ENCODE measurements around the gene LRMDA.
A peak's percentile ranks its signal among the peaks of the same experiment; 100 is the strongest.

Gene LRMDA

GRCh38 chr10:76007667-76008181, 576.3 kb downstream of the LRMDA start:
- no peak for DNase-seq (ENCODE audit: low read depth)
- TF ChIP-seq CTCF (conservative IDR thresholded peaks at IDR 0.05; ENCODE audit: low read depth, low read length), result no peak
- H3K4me3 ChIP-seq (ENCODE audit: low read depth, low read length), result no peak overlapping the region

- no peak for TF ChIP-seq CTCF (conservative IDR thresholded peaks at IDR 0.05; ENCODE audit: low read depth, low read length)
- DNase-seq (ENCODE audit: low read depth), result no peak
- no peak overlapping the region for H3K4me3 ChIP-seq (ENCODE audit: low read depth, low read length)
These were observed 578.1 kb downstream of the LRMDA start for GRCh38 chr10:76009531-76009930.

- H3K4me3 ChIP-seq (ENCODE audit: low read depth, low read length), result no peak overlapping the region
- no peak for TF ChIP-seq CTCF (conservative IDR thresholded peaks at IDR 0.05; ENCODE audit: low read depth, low read length)
- no peak for DNase-seq (ENCODE audit: low read depth)
These were observed 579.3 kb downstream of the LRMDA start for GRCh38 chr10:76010703-76011102.

GRCh38 chr10:76012716-76013327, 581.4 kb downstream of the LRMDA start:
- DNase-seq (ENCODE audit: low read depth), result no peak
- no peak for TF ChIP-seq CTCF (conservative IDR thresholded peaks at IDR 0.05; ENCODE audit: low read depth, low read length)
- no peak overlapping the region for H3K4me3 ChIP-seq (ENCODE audit: low read depth, low read length)

- no peak for TF ChIP-seq CTCF (conservative IDR thresholded peaks at IDR 0.05; ENCODE audit: low read depth, low read length)
- H3K4me3 ChIP-seq (ENCODE audit: low read depth, low read length), result no peak overlapping the region
- DNase-seq (ENCODE audit: low read depth), result no peak
These were observed 583.8 kb downstream of the LRMDA start for GRCh38 chr10:76015245-76015644.

- peak; percentile 23 for DNase-seq (ENCODE audit: low read depth)
- TF ChIP-seq CTCF (conservative IDR thresholded peaks at IDR 0.05; ENCODE audit: low read depth, low read length), result no peak
- H3K4me3 ChIP-seq (ENCODE audit: low read depth, low read length), result no peak overlapping the region
These were observed 585.8 kb downstream of the LRMDA start for GRCh38 chr10:76017026-76017732.
